ENCODE results near the gene UMODL1. TPM values are rescaled to one million over a fixed set of nuclear protein-coding genes. Genes with fewer than 3 reads are reported as not detected.

Gene UMODL1
- total RNA-seq, 1 experiment from 2014 or later = 0.20 TPM

- Mint-ChIP-seq H3K4me1 (ENCODE audit: low read depth, unreplicated experiment) (no peaks in the 10 kb centered on the region), H3K27me3 (ENCODE audit: insufficient read depth, unreplicated experiment) (no peaks in the 10 kb centered on the region)
- POLR2A ChIA-PET = no interaction called here
Observed at GRCh38 chr21:42031816-42032215, 39.3 kb upstream of the UMODL1 start.

DNA sequence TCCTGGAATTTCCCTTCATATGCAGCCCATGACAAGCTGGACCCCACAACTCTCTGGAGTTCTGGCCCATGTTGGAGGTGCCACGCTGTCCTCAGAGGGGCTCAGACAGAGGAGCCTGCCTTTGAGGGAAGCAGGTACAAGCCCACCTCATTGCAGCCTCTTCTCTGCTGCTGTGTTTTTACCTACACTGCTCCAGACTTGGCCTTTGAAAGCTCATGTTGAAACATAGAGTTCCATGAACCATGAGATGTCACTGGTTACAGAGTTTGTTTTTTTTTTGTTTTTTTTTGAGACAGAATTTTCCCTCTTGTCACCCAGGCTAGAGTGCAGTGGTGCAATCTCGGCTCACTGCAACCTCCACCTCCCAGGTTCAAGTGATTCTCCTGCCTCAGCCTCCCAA lies 38.9 kb upstream of the UMODL1 start:
- BruUV-seq (replicated peaks) = no TSS peak
- no peak overlapping the region for H3K4me3 ChIP-seq (ENCODE audit: low read depth, low read length)
- CTCF ChIA-PET = no interaction called here
- intact Hi-C loops (cut with micrococcal nuclease; ENCODE audit: unreplicated experiment) = no loop called here
- H3K36me3 ChIP-seq (ENCODE audit: control insufficient read depth, insufficient read depth, low read length) = no peaks in the 10 kb centered on the region
- H3K27me3 Mint-ChIP-seq (ENCODE audit: insufficient read depth, unreplicated experiment) = no peaks in the 10 kb centered on the region
- H3K4me1 Mint-ChIP-seq (ENCODE audit: low read depth, unreplicated experiment) = peaks cover 1% of the 10 kb centered on the region
- no peak overlapping the region for H3K4me3 Mint-ChIP-seq (ENCODE audit: unreplicated experiment)
- H3K27ac Mint-ChIP-seq (ENCODE audit: unreplicated experiment) = no peak overlapping the region
- TF ChIP-seq, protein P1, sequence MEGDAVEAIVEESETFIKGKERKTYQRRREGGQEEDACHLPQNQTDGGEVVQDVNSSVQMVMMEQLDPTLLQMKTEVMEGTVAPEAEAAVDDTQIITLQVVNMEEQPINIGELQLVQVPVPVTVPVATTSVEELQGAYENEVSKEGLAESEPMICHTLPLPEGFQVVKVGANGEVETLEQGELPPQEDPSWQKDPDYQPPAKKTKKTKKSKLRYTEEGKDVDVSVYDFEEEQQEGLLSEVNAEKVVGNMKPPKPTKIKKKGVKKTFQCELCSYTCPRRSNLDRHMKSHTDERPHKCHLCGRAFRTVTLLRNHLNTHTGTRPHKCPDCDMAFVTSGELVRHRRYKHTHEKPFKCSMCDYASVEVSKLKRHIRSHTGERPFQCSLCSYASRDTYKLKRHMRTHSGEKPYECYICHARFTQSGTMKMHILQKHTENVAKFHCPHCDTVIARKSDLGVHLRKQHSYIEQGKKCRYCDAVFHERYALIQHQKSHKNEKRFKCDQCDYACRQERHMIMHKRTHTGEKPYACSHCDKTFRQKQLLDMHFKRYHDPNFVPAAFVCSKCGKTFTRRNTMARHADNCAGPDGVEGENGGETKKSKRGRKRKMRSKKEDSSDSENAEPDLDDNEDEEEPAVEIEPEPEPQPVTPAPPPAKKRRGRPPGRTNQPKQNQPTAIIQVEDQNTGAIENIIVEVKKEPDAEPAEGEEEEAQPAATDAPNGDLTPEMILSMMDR (IDR thresholded peaks at IDR 0.05; ENCODE audit: insufficient read depth in 1 of 2, low read depth in 1 of 2, low read length in 1 of 2, severe bottlenecking in 1 of 2, unreplicated experiment in 1 of 2) = no peak
- POLR2A ChIA-PET = no interaction called here
- DNase-seq = no peak
- no peaks in the 10 kb centered on the region for H3K9me3 ChIP-seq
- no peaks in the 10 kb centered on the region for H3K27me3 ChIP-seq (replicated peaks; ENCODE audit: control insufficient read depth, insufficient read depth, low read length)
- H3K36me3 Mint-ChIP-seq (ENCODE audit: insufficient read depth, unreplicated experiment) = no peaks in the 10 kb centered on the region
- H3K4me1 ChIP-seq = peaks cover under 1% of the 10 kb centered on the region; the same call in 1 of the 2 replicates
- H3K9me3 Mint-ChIP-seq (ENCODE audit: unreplicated experiment) = no peaks in the 10 kb centered on the region

More at GRCh38 chr21:42031816-42032215, 39.3 kb upstream of the UMODL1 start:
- Histone ChIP-seq H3K4me3 (ENCODE audit: low read depth, low read length) (no peak overlapping the region), H3K4me1 (no peaks in the 10 kb centered on the region), H3K27me3 (replicated peaks; ENCODE audit: control insufficient read depth, insufficient read depth, low read length) (no peaks in the 10 kb centered on the region), H3K36me3 (ENCODE audit: control insufficient read depth, insufficient read depth, low read length) (no peaks in the 10 kb centered on the region), H3K9me3 (no peaks in the 10 kb centered on the region)
- H3K27ac Mint-ChIP-seq (ENCODE audit: unreplicated experiment) = no peak overlapping the region
- TF ChIP-seq, protein P1 (IDR thresholded peaks at IDR 0.05; ENCODE audit: insufficient read depth in 1 of 2, low read depth in 1 of 2, low read length in 1 of 2, severe bottlenecking in 1 of 2, unreplicated experiment in 1 of 2) = no peak
- no peaks in the 10 kb centered on the region for H3K9me3 Mint-ChIP-seq (ENCODE audit: unreplicated experiment)
- H3K36me3 Mint-ChIP-seq (ENCODE audit: insufficient read depth, unreplicated experiment) = no peaks in the 10 kb centered on the region
- H3K4me3 Mint-ChIP-seq (ENCODE audit: unreplicated experiment) = no peak overlapping the region
- no TSS peak for BruUV-seq (replicated peaks)
- no peak for DNase-seq
- intact Hi-C loops (cut with micrococcal nuclease; ENCODE audit: unreplicated experiment) = no loop called here
- CTCF ChIA-PET = no interaction called here

DNA sequence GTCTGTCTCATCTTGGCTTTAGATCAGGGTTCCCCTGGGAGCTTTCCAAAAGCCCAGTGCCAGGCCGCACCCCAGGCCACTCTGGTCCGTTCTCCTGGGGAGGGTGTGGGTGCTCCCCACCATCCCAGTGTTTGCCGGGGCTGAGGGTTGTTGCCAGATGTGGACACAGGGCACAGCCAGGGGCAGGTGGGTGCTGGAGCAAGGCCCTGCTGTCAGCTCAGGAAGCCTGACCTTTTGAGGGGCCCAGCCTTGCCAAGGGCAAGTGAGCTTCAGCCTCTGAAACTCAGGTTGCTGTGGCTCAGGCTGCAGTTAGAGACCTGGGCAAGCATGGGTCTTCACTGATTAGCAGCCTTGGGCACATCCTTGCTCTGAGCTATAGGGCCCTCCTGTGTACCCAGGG lies 38.1 kb upstream of the UMODL1 start:
- H3K4me3 Mint-ChIP-seq (ENCODE audit: unreplicated experiment) = no peak overlapping the region
- TF ChIP-seq, protein P1 (IDR thresholded peaks at IDR 0.05; ENCODE audit: insufficient read depth in 1 of 2, low read depth in 1 of 2, low read length in 1 of 2, severe bottlenecking in 1 of 2, unreplicated experiment in 1 of 2) = no peak
- Histone ChIP-seq H3K27me3 (replicated peaks; ENCODE audit: control insufficient read depth, insufficient read depth, low read length) (no peaks in the 10 kb centered on the region), H3K4me3 (ENCODE audit: low read depth, low read length) (no peak overlapping the region), H3K9me3 (no peaks in the 10 kb centered on the region), H3K4me1 (peaks cover 7% of the 10 kb centered on the region), H3K36me3 (ENCODE audit: control insufficient read depth, insufficient read depth, low read length) (no peaks in the 10 kb centered on the region)
- DNase-seq = no peak
- ChIA-PET POLR2A (no interaction called here), CTCF (interaction anchor here (0.6 kb wide), 1 partner anchor 59 kb away, joined by 3 read pairs; no protein-coding TSS in a partner anchor)
- BruUV-seq (replicated peaks) = no TSS peak
- H3K36me3 Mint-ChIP-seq (ENCODE audit: insufficient read depth, unreplicated experiment) = no peaks in the 10 kb centered on the region
- peaks cover 7% of the 10 kb centered on the region for H3K4me1 Mint-ChIP-seq (ENCODE audit: low read depth, unreplicated experiment)
- intact Hi-C loops (cut with micrococcal nuclease; ENCODE audit: unreplicated experiment) = no loop called here
- no peaks in the 10 kb centered on the region for H3K9me3 Mint-ChIP-seq (ENCODE audit: unreplicated experiment)
- no peaks in the 10 kb centered on the region for H3K27me3 Mint-ChIP-seq (ENCODE audit: insufficient read depth, unreplicated experiment)
- no peak overlapping the region for H3K27ac Mint-ChIP-seq (ENCODE audit: unreplicated experiment)
